ENCODE data around the gene CMTM4. TPM values are rescaled to one million over a fixed set of nuclear protein-coding genes. Genes with fewer than 3 reads are reported as not detected.

Gene CMTM4
- total RNA-seq, 1 experiment from 2014 or later, result 110 TPM

- Mint-ChIP-seq H3K36me3 (ENCODE audit: insufficient read depth, unreplicated experiment) (peaks cover 57% of the 10 kb centered on the region), H3K9me3 (ENCODE audit: low read depth, unreplicated experiment) (no peaks in the 10 kb centered on the region), H3K4me1 (ENCODE audit: low read depth, unreplicated experiment) (peaks cover 34% of the 10 kb centered on the region), H3K27me3 (ENCODE audit: unreplicated experiment) (no peaks in the 10 kb centered on the region), H3K27ac (ENCODE audit: unreplicated experiment) (peak overlapping the region; percentile 89), H3K4me3 (ENCODE audit: low read depth, unreplicated experiment) (peak overlapping the region; percentile 25)
- CTCF ChIA-PET, result interaction anchor here (0.5 to 2.5 kb wide), 16 partner anchors 10 to 1052 kb away, joined by 3 to 20 read pairs (median 5); partner anchors contain the start of genes DYNC1LI2 and NAE1
- TF ChIP-seq CTCF (IDR thresholded peaks at IDR 0.05; ENCODE audit: unreplicated experiment), result no peak
- intact Hi-C loops (cut with micrococcal nuclease; ENCODE audit: unreplicated experiment), result loop anchor here (2.0 kb wide), 1 partner anchor 333 kb away; no protein-coding TSS in a partner anchor
- BruUV-seq (replicated peaks), result TSS peak; percentile 14
- peak; percentile 92 for DNase-seq
Measured at GRCh38 chr16:66741169-66741900, 44.8 kb upstream of the CMTM4 start.

- peak; percentile 29 for DNase-seq
- intact Hi-C loops (cut with micrococcal nuclease; ENCODE audit: unreplicated experiment), result loop anchor here (2.0 kb wide), 1 partner anchor 332 kb away; no protein-coding TSS in a partner anchor
- H3K36me3 Mint-ChIP-seq (ENCODE audit: insufficient read depth, unreplicated experiment), result peaks cover 60% of the 10 kb centered on the region
- no peaks in the 10 kb centered on the region for H3K9me3 Mint-ChIP-seq (ENCODE audit: low read depth, unreplicated experiment)
- CTCF ChIA-PET, result interaction anchor here (0.5 to 2.5 kb wide), 10 partner anchors 11 to 334 kb away, joined by 3 to 20 read pairs (median 6); partner anchors contain the start of genes DYNC1LI2 and NAE1
- TF ChIP-seq CTCF (IDR thresholded peaks at IDR 0.05; ENCODE audit: unreplicated experiment), result no peak
- peak overlapping the region; percentile 25 for H3K4me3 Mint-ChIP-seq (ENCODE audit: low read depth, unreplicated experiment)
- H3K27me3 Mint-ChIP-seq (ENCODE audit: unreplicated experiment), result no peaks in the 10 kb centered on the region
- peaks cover 34% of the 10 kb centered on the region for H3K4me1 Mint-ChIP-seq (ENCODE audit: low read depth, unreplicated experiment)
- peak overlapping the region; percentile 89 for H3K27ac Mint-ChIP-seq (ENCODE audit: unreplicated experiment)
- no TSS peak for BruUV-seq (replicated peaks)
Measured at GRCh38 chr16:66740533-66740932, 44.0 kb upstream of the CMTM4 start.

GRCh38 chr16:66740010-66740409, 43.5 kb upstream of the CMTM4 start:
- intact Hi-C loops (cut with micrococcal nuclease; ENCODE audit: unreplicated experiment), result loop anchor here (2.0 kb wide), 1 partner anchor 331 kb away; no protein-coding TSS in a partner anchor
- Mint-ChIP-seq H3K27ac (ENCODE audit: unreplicated experiment) (peak overlapping the region; percentile 89), H3K36me3 (ENCODE audit: insufficient read depth, unreplicated experiment) (peaks cover 65% of the 10 kb centered on the region), H3K27me3 (ENCODE audit: unreplicated experiment) (no peaks in the 10 kb centered on the region), H3K9me3 (ENCODE audit: low read depth, unreplicated experiment) (no peaks in the 10 kb centered on the region), H3K4me1 (ENCODE audit: low read depth, unreplicated experiment) (peaks cover 34% of the 10 kb centered on the region), H3K4me3 (ENCODE audit: low read depth, unreplicated experiment) (peak overlapping the region; percentile 25)
- DNase-seq, result no peak
- CTCF ChIA-PET, result interaction anchor here (1.1 to 2.5 kb wide), 7 partner anchors 11 to 333 kb away, joined by 3 to 20 read pairs (median 5); partner anchors contain the start of genes DYNC1LI2 and NAE1
- BruUV-seq (replicated peaks), result no TSS peak
- peak; percentile 69 for TF ChIP-seq CTCF (IDR thresholded peaks at IDR 0.05; ENCODE audit: unreplicated experiment)

- Mint-ChIP-seq H3K36me3 (ENCODE audit: insufficient read depth, unreplicated experiment) (peaks cover 76% of the 10 kb centered on the region), H3K27ac (ENCODE audit: unreplicated experiment) (no peak overlapping the region), H3K27me3 (ENCODE audit: unreplicated experiment) (no peaks in the 10 kb centered on the region), H3K4me3 (ENCODE audit: low read depth, unreplicated experiment) (no peak overlapping the region), H3K9me3 (ENCODE audit: low read depth, unreplicated experiment) (no peaks in the 10 kb centered on the region), H3K4me1 (ENCODE audit: low read depth, unreplicated experiment) (peaks cover 15% of the 10 kb centered on the region)
- TF ChIP-seq CTCF (IDR thresholded peaks at IDR 0.05; ENCODE audit: unreplicated experiment), result no peak
- BruUV-seq (replicated peaks), result no TSS peak
- intact Hi-C loops (cut with micrococcal nuclease; ENCODE audit: unreplicated experiment), result no loop called here
- DNase-seq, result no peak
- CTCF ChIA-PET, result no interaction called here
Measured at GRCh38 chr16:66735891-66736290, 39.3 kb upstream of the CMTM4 start.

Measured in Calu3 (cell line).